ENCODE measurements around the gene GADD45B. TPM values are rescaled to one million over a fixed set of nuclear protein-coding genes. Genes with fewer than 3 reads are reported as not detected.
"Not testable (repeated sequence)": the region's sequence is repeated elsewhere in the genome, so short reads cannot be mapped to it uniquely, and the experiment has no call there.

Gene GADD45B
- total RNA-seq, 3 donors from 2014 or later = 136 to 301 (median 172) TPM

DNA sequence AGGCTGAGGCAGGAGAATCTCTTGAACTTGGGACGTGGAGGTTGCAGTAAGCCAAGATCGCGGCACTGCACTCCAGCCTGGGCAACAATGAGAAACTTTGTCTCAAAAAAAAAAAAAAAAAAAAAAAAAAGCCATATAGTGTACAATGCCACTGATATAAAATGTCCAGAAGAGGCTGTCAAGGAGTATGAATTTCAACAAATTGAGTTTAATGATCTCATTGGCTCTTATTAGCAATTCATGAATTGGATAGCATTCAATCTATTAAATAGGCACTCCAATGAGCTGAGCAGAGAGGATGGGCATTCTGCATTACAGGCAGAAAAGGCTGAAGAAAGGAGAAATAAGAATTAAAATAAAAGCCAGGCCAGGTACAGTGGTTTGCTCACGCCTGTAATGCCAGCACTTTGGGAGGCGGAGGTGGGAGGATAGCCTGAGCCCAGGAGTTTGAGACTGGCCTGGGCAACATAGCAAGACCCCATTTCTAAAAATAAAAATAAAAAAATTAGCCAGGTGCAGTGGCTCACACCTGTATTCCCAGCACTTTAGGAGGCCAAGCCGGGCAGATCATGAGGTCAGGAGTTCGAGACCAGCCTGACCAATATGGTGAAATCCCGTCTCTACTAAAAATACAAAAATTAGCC, 18.4 kb upstream of the GADD45B start:
- TF ChIP-seq POLR2AphosphoS5 (IDR thresholded peaks at IDR 0.05) = no peak
- peak in 1 of 3 donors; percentile 3 for TF ChIP-seq CTCF (IDR thresholded peaks at IDR 0.05)
- H3K4me1 ChIP-seq = peaks cover 0 to 16% of the 10 kb centered on the region in 2 donors
- no peaks in the 10 kb centered on the region for H3K36me3 ChIP-seq
- peak overlapping the region; percentile 78 to 85 for H3K27ac ChIP-seq
- intact Hi-C loops (cut with DNase I; ENCODE audit: low total_unique reads) = no loop called here
- H3K9me3 ChIP-seq = no peaks in the 10 kb centered on the region
- DNase-seq (ENCODE audit: low spot score in 2 of 2) = no peak
- peak overlapping the region; percentile 80 to 100 (median 100) for H3K4me3 ChIP-seq
- H3K27me3 ChIP-seq = no peaks in the 10 kb centered on the region

GRCh38 chr19:2458054-2458453, 17.9 kb upstream of the GADD45B start:
- H3K4me3 ChIP-seq = no peak overlapping the region
- TF ChIP-seq POLR2A (IDR thresholded peaks at IDR 0.05) (no peak), CTCF (IDR thresholded peaks at IDR 0.05) (no peak), POLR2AphosphoS5 (IDR thresholded peaks at IDR 0.05) (no peak)
- no peak for DNase-seq (ENCODE audit: low spot score in 2 of 2)
- H3K4me1 ChIP-seq = peaks cover 0 to 16% of the 10 kb centered on the region in 2 donors
- no peaks in the 10 kb centered on the region for H3K36me3 ChIP-seq
- intact Hi-C loops (cut with DNase I; ENCODE audit: low total_unique reads) = no loop called here
- H3K27ac ChIP-seq = no peak overlapping the region
- H3K9me3 ChIP-seq = no peaks in the 10 kb centered on the region
- H3K27me3 ChIP-seq = no peaks in the 10 kb centered on the region

- H3K4me1 ChIP-seq = peaks cover 0 to 16% of the 10 kb centered on the region in 2 donors
Measured at GRCh38 chr19:2458776-2459175, 17.2 kb upstream of the GADD45B start.

DNA sequence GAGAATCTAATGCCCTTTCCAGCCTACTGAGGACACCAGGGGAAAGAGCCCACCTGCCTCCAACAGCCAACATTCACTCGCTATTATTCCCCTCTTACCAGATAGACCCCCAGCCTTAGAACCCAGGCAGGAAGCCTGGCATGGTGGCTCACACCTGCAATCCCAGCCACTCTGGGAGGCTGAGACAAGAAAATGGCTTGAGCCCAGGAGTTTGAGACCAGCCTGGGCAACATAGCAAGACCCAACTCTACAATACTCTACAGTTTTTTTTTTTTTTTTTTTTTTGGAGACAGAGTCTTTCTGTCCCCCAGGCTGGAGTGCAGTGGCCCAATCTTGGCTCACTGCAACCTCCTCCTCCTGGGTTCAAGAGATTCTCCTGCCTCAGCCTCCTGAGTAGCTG, 15.7 kb upstream of the GADD45B start:
- intact Hi-C loops (cut with DNase I; ENCODE audit: low total_unique reads) = no loop called here
- TF ChIP-seq POLR2A (IDR thresholded peaks at IDR 0.05) = no peak
- no peak for TF ChIP-seq CTCF (IDR thresholded peaks at IDR 0.05)
- no peak for TF ChIP-seq POLR2AphosphoS5 (IDR thresholded peaks at IDR 0.05)
- H3K36me3 ChIP-seq = no peaks in the 10 kb centered on the region
- no peak for DNase-seq (ENCODE audit: low spot score in 2 of 2)
- no peak overlapping the region for H3K27ac ChIP-seq
- H3K4me3 ChIP-seq = no peak overlapping the region
- H3K9me3 ChIP-seq = no peaks in the 10 kb centered on the region
- no peaks in the 10 kb centered on the region for H3K27me3 ChIP-seq
- H3K4me1 ChIP-seq = peaks cover 0 to 16% of the 10 kb centered on the region in 2 donors

More at GRCh38 chr19:2458776-2459175, 17.2 kb upstream of the GADD45B start:
- DNase-seq (ENCODE audit: low spot score in 2 of 2); intact Hi-C loops (cut with DNase I; ENCODE audit: low total_unique reads); H3K4me3 ChIP-seq; H3K9me3 ChIP-seq; H3K27ac ChIP-seq; H3K36me3 ChIP-seq; H3K27me3 ChIP-seq: not testable (repeated sequence)

DNA sequence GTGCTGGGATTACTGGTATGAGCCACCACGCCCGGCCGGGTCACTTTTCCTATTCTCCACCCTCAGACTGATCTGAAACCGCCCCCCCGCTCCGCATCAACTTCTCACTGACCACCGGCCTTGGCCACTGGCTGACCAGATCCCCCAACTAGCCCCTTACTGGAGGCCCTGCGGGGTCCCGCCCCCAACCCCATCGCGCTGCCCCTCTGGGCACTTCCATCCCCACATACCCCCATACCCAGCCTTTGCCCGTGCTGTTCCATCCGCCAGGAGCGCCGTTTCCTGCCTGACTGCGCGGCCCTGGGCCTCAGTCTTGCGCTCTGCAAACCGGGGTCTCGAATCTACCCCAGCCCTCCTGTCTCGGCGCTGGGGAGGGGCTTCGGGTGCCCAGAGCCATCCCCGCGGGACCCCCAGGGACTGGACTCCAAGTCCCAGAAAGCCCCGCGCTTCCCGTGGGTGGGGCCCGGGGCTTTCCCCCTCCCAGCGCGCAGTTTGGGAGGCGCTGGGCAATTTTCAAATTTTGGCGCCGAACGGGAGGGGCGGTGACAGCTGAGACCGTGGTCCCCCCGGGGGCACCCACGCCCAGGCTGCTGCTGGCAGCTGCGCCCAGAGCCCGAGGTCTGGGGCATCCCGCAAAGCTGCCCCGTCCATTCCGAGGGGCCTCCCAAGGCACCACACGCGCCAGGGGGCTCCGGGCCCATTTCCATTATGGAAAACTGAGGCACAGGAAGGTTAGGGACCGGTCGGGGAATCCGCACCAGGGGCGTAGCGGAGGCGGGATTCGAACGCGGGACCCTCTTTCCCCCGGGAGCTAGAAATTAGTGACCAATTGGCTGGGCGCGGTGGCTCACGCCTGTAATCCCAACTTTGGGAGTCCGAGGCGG, 13.9 kb upstream of the GADD45B start:
- H3K4me1 ChIP-seq = peaks cover 0 to 9% of the 10 kb centered on the region in 2 donors
- no peaks in the 10 kb centered on the region for H3K9me3 ChIP-seq
- no peak for DNase-seq (ENCODE audit: low spot score in 2 of 2)
- intact Hi-C loops (cut with DNase I; ENCODE audit: low total_unique reads) = no loop called here
- H3K4me3 ChIP-seq = peak overlapping the region; percentile 53 to 79 (median 63)
- H3K36me3 ChIP-seq = no peaks in the 10 kb centered on the region
- TF ChIP-seq POLR2A (IDR thresholded peaks at IDR 0.05) (no peak), CTCF (IDR thresholded peaks at IDR 0.05) (peak in 1 of 3 donors; percentile 12), POLR2AphosphoS5 (IDR thresholded peaks at IDR 0.05) (no peak)
- H3K27me3 ChIP-seq = no peaks in the 10 kb centered on the region
- H3K27ac ChIP-seq = peak overlapping the region in 1 of 2 donors; percentile 22

All from breast epithelium (tissue), 4 donors.